ENCODE data around the gene PREPL. TPM values are rescaled to one million over a fixed set of nuclear protein-coding genes. Genes with fewer than 3 reads are reported as not detected.

The PREPL gene
- total and polyA plus RNA-seq, 2 donors (not counting 3 experiments of a cell fraction or from before 2014, with no cell fraction given): 10.1 to 25.7 TPM

- intact Hi-C loops (cut with micrococcal nuclease) (no loop called here), dilution Hi-C loops (cut with MboI; ENCODE audit: extremely low pct_ligation_motif_present, low sequenced_read_pairs) (no loop called here)
- TF ChIP-seq MYC (IDR thresholded peaks at IDR 0.05; ENCODE audit: low read depth, low read length) (no peak), FOS (IDR thresholded peaks at IDR 0.05; ENCODE audit: borderline replicate concordance, insufficient read depth, low read length) (no peak), JUN (IDR thresholded peaks at IDR 0.05; ENCODE audit: borderline replicate concordance, insufficient read depth, insufficient read length, low read depth) (no peak), CTCF (IDR thresholded peaks at IDR 0.05; ENCODE audit: extremely low read depth in 1 of 2, insufficient read depth in 1 of 2, low read depth in 1 of 2, low read length in 2 of 2) (no peak), POLR2A (IDR thresholded peaks at IDR 0.05; ENCODE audit: low read depth, low read length) (no peak), EZH2 (IDR thresholded peaks at IDR 0.05; ENCODE audit: borderline replicate concordance, low read depth, low read length, severe bottlenecking) (no peak), POLR2AphosphoS5 (IDR thresholded peaks at IDR 0.05; ENCODE audit: insufficient read depth, low read depth, low read length) (no peak)
- TF ChIP-seq, protein P1, sequence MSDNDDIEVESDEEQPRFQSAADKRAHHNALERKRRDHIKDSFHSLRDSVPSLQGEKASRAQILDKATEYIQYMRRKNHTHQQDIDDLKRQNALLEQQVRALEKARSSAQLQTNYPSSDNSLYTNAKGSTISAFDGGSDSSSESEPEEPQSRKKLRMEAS (IDR thresholded peaks at IDR 0.05; ENCODE audit: insufficient read depth, insufficient read length): no peak
- Histone ChIP-seq H3K4me2 (ENCODE audit: insufficient read depth, low read length) (no peak overlapping the region), H3K9ac (replicated peaks; ENCODE audit: extremely low read depth, insufficient read depth, low read length) (no peak overlapping the region), H3K4me3 (replicated peaks in 1 of 3; ENCODE audit: insufficient read depth in 1 of 3, low read depth in 1 of 3, low read length in 3 of 3) (no peak overlapping the region), H3K36me3 (ENCODE audit: control insufficient read depth in 2 of 2, extremely low read depth in 1 of 2, insufficient read depth in 2 of 2, low read length in 2 of 2) (no peaks in the 10 kb centered on the region), H3K79me2 (ENCODE audit: control insufficient read depth, insufficient read depth, low read length) (peaks cover 9% of the 10 kb centered on the region), H3K4me1 (ENCODE audit: control insufficient read depth, extremely low read depth, insufficient read depth, low read length) (no peaks in the 10 kb centered on the region), H3K9me3 (replicated peaks; ENCODE audit: control insufficient read depth, insufficient read depth, low read length) (no peaks in the 10 kb centered on the region), H2AFZ (ENCODE audit: low read depth, low read length) (no peak overlapping the region), H3K27ac (ENCODE audit: insufficient read depth, low read depth, low read length) (no peak overlapping the region), H3K9me1 (replicated peaks; ENCODE audit: control insufficient read depth, extremely low read depth, insufficient read depth, low read length) (no peaks in the 10 kb centered on the region), H3K27me3 (ENCODE audit: control insufficient read depth in 2 of 2, insufficient read depth in 2 of 2, low read length in 2 of 2) (no peaks in the 10 kb centered on the region), H4K20me1 (replicated peaks; ENCODE audit: control insufficient read depth, extremely low read depth, insufficient read depth, low read length) (no peaks in the 10 kb centered on the region)
- FAIRE-seq (no peak), DNase-seq (ENCODE audit: low read depth, low spot score) (no peak)
- BruUV-seq (replicated peaks): no TSS peak
- CTCF ChIA-PET: interaction anchor here (1.8 kb wide), 1 partner anchor 40 kb away, joined by 4 read pairs; no protein-coding TSS in a partner anchor
- POLR2A ChIA-PET: no interaction called here
Observed at GRCh38 chr2:44352510-44352909, 8.8 kb downstream of the PREPL start.

Data from endothelial cell of umbilical vein (primary cell).